Kidney tubule cell (primary cell): Measurements from ENCODE around the gene CLIP1.
A peak's percentile ranks its signal among the peaks of the same experiment; 100 is the strongest.
"Not testable (repeated sequence)": the region's sequence is repeated elsewhere in the genome, so short reads cannot be mapped to it uniquely, and the experiment has no call there.

Experiments
- DNase-seq: peaks from one replicate; pipeline ENCODE4 v3.0.0-alpha.2; 2018; ENCODE audit warnings: low spot score

The CLIP1 gene

GRCh38 chr12:122310626-122311333 is 111.7 kb downstream of the CLIP1 start:
- DNase-seq: peak; percentile 23

- DNase-seq: no peak
These were observed 112.8 kb downstream of the CLIP1 start for GRCh38 chr12:122309564-122310121.

GRCh38 chr12:122308811-122309210 is 113.7 kb downstream of the CLIP1 start:
- no peak for DNase-seq

GRCh38 chr12:122306407-122306806 is 116.1 kb downstream of the CLIP1 start:
- DNase-seq: no peak

- no peak for DNase-seq
These were observed 117.5 kb downstream of the CLIP1 start for GRCh38 chr12:122304924-122305323.

GRCh38 chr12:122303068-122303467 is 119.4 kb downstream of the CLIP1 start:
- no peak for DNase-seq

GRCh38 chr12:122298071-122298748 is 124.3 kb downstream of the CLIP1 start:
- DNase-seq: no peak

- DNase-seq: no peak
These were observed 125.0 kb downstream of the CLIP1 start for GRCh38 chr12:122297494-122297893.

GRCh38 chr12:122295877-122296276 is 126.6 kb downstream of the CLIP1 start:
- no peak for DNase-seq

- DNase-seq: peak; percentile 59
These were observed 129.4 kb downstream of the CLIP1 start for GRCh38 chr12:122293081-122293480.

GRCh38 chr12:122291431-122291830 is 131.0 kb downstream of the CLIP1 start:
- no peak for DNase-seq

GRCh38 chr12:122283680-122284079 is 138.8 kb downstream of the CLIP1 start:
- no peak for DNase-seq

- peak; percentile 54 for DNase-seq
These were observed 140.4 kb downstream of the CLIP1 start for GRCh38 chr12:122282061-122282460.

GRCh38 chr12:122276242-122276641 is 146.2 kb downstream of the CLIP1 start:
- no peak for DNase-seq

- no peak for DNase-seq
These were observed 147.0 kb downstream of the CLIP1 start for GRCh38 chr12:122275459-122275858.

- DNase-seq: peak; percentile 97
These were observed 156.1 kb downstream of the CLIP1 start, which contains the start of gene VPS33A for GRCh38 chr12:122266230-122266901. VPS33A (minus strand) TSS chr12:122266494; CDS start chr12:122266408, 86 bp downstream.

- peak; percentile 63 for DNase-seq
These were observed 156.6 kb downstream of the CLIP1 start for GRCh38 chr12:122265886-122266229.

GRCh38 chr12:122265476-122265875 is 157.0 kb downstream of the CLIP1 start:
- no peak for DNase-seq

GRCh38 chr12:122260735-122261134 is 161.7 kb downstream of the CLIP1 start:
- not testable (repeated sequence) for DNase-seq

GRCh38 chr12:122258939-122259338 is 163.5 kb downstream of the CLIP1 start:
- not testable (repeated sequence) for DNase-seq

GRCh38 chr12:122258462-122258861 is 164.0 kb downstream of the CLIP1 start:
- DNase-seq: not testable (repeated sequence)

GRCh38 chr12:122250536-122250935 is 171.9 kb downstream of the CLIP1 start:
- no peak for DNase-seq

GRCh38 chr12:122250047-122250446 is 172.4 kb downstream of the CLIP1 start:
- DNase-seq: no peak
